GM12878 (cell line): ENCODE results near the gene SGPP2. TPM values are rescaled to one million over a fixed set of nuclear protein-coding genes. Genes with fewer than 3 reads are reported as not detected.

Experiments
- ATAC-seq: fragments of 200-7000 bp; cut with Tn5 transposase; 3 replicates; pipeline ENCODE4 v1.9.1; 2020; ENCODE audit warnings: mild to moderate bottlenecking, moderate library complexity
- BruUV-seq: library from RNA; stranded (reverse); fragments of 400-500 nt; replicated peaks from 2 replicates; lab custom pipeline; 2021; lab: Mats Ljungman, UMichigan
- CTCF ChIA-PET: fragments of 300-600 bp; sonication (Branson Sonifier 250); formaldehyde crosslinking; extraction: SDS; loops from one replicate; lab custom pipeline; 2021; ENCODE audit warnings: inconsistent platforms; lab: Yijun Ruan, JAX
- POLR2A ChIA-PET: fragments of 350-600 bp; formaldehyde crosslinking; extraction: SDS; loops from one replicate; lab custom pipeline; 2021; ENCODE audit warnings: inconsistent platforms; lab: Charles Lee
- RAD21 ChIA-PET: fragments of 300-600 bp; sonication (Branson Sonifier 250); formaldehyde crosslinking; loops from one replicate; lab custom pipeline; 2023; ENCODE audit warnings: antibody characterized with exemption; ENCODE audit not compliant: unreplicated experiment; lab: Charles Lee
- SMC1A ChIA-PET: fragments of 300-600 bp; sonication (Branson Sonifier 250); formaldehyde crosslinking; loops from one replicate; lab custom pipeline; 2023; ENCODE audit not compliant: unreplicated experiment, uncharacterized antibody; lab: Charles Lee
- DNase-seq: peaks from one replicate; pipeline ENCODE4 v3.0.0-alpha.2; 2011; ENCODE audit warnings: low read depth, low spot score
- FAIRE-seq: peaks from 3 replicates; lab custom pipeline; 2011; peaks lifted over from hg19 to GRCh38; lab: Jason Lieb, UNC
- H2AFZ ChIP-seq: 2 replicates; pipeline ENCODE4 v1.6.0; 2011; ENCODE audit warnings: low read depth, low read length, control low read depth; ENCODE audit not compliant: control insufficient read depth
- H3K27ac ChIP-seq: 2 replicates; pipeline ENCODE4 v1.5.1; 2011; ENCODE audit warnings: control low read depth; ENCODE audit not compliant: control insufficient read depth, insufficient read depth
- H3K27me3 ChIP-seq, 2 experiments: replicated peaks in 1 of 2; 2 replicates each; pipeline versions ENCODE4 v1.6.0 to v1.6.1; 2011; ENCODE audit warnings: low read length in 1 of 2; ENCODE audit not compliant: control insufficient read depth in 2 of 2, insufficient read depth in 2 of 2
- H3K36me3 ChIP-seq, 2 experiments: 2 replicates each; pipeline ENCODE4 v1.5.1; 2011; ENCODE audit warnings: low read length in 1 of 2; ENCODE audit not compliant: control insufficient read depth in 2 of 2, insufficient read depth in 2 of 2
- H3K4me1 ChIP-seq: 2 replicates; pipeline ENCODE4 v1.6.1; 2011; ENCODE audit warnings: mild to moderate bottlenecking, low read length, moderate library complexity, mixed read lengths; ENCODE audit not compliant: control insufficient read depth, insufficient read depth
- H3K4me2 ChIP-seq: 2 replicates; pipeline ENCODE4 v1.6.0; 2011; ENCODE audit warnings: control low read depth; ENCODE audit not compliant: control insufficient read depth, insufficient read depth
- H3K4me3 ChIP-seq: fragments of 200-600 bp; sonication (generic); 2 replicates; pipeline ENCODE4 v1.5.1; 2016
- H3K79me2 ChIP-seq: 2 replicates; pipeline ENCODE4 v1.6.0; 2011; ENCODE audit warnings: low read length; ENCODE audit not compliant: control insufficient read depth, insufficient read depth
- H3K9ac ChIP-seq: 2 replicates; pipeline ENCODE4 v1.8.0; 2011; ENCODE audit warnings: low read length, control low read depth, mixed read lengths; ENCODE audit not compliant: control insufficient read depth, insufficient read depth
- H3K9me3 ChIP-seq: replicated peaks from 3 replicates; pipeline ENCODE4 v1.5.1; 2011; ENCODE audit warnings: mild to moderate bottlenecking, low read length; ENCODE audit not compliant: control insufficient read depth, insufficient read depth
- H4K20me1 ChIP-seq: 2 replicates; pipeline ENCODE4 v1.6.0; 2011; ENCODE audit not compliant: control insufficient read depth, insufficient read depth
- BCL3 ChIP-seq: IDR thresholded peaks from 2 replicates; pipeline ENCODE4 v1.6.1; 2011; ENCODE audit warnings: borderline replicate concordance, low read depth, mild to moderate bottlenecking, moderate library complexity, low read length; ENCODE audit not compliant: insufficient read depth, poor library complexity, severe bottlenecking
- CBX3 ChIP-seq: fragments of 200-600 bp; sonication (generic); IDR thresholded peaks from 2 replicates; pipeline ENCODE4 v1.6.1; 2016; ENCODE audit warnings: low read depth, borderline replicate concordance
- HDAC2 ChIP-seq: fragments of 200-600 bp; sonication (generic); IDR thresholded peaks from 2 replicates; pipeline ENCODE4 v1.6.1; 2017
- HDGF ChIP-seq: fragments of 450-650 bp; IDR thresholded peaks from 2 replicates; pipeline ENCODE4 v1.6.1; 2016; ENCODE audit warnings: antibody characterized with exemption
- JUND ChIP-seq: IDR thresholded peaks from 2 replicates; pipeline ENCODE4 v1.6.1; 2012; ENCODE audit warnings: low read depth, mild to moderate bottlenecking, low read length, improper control_type of control experiment, moderate library complexity
- MEF2A ChIP-seq: IDR thresholded peaks from 2 replicates; pipeline ENCODE4 v1.6.1; 2011; ENCODE audit warnings: low read depth, mild to moderate bottlenecking, low read length, moderate library complexity; ENCODE audit not compliant: insufficient read depth
- NFIC ChIP-seq: IDR thresholded peaks from 2 replicates; pipeline ENCODE4 v1.6.1; 2012; ENCODE audit warnings: low read depth, mild to moderate bottlenecking, inconsistent platforms, low read length, moderate library complexity
- NKRF ChIP-seq: fragments of 450-650 bp; conservative IDR thresholded peaks from 2 replicates; pipeline ENCODE4 v1.6.1; 2017; ENCODE audit warnings: mild to moderate bottlenecking, moderate library complexity
- RBBP5 ChIP-seq: fragments of 200-600 bp; sonication (generic); conservative IDR thresholded peaks from 2 replicates; pipeline ENCODE4 v1.6.1; 2016
- SMAD5 ChIP-seq: IDR thresholded peaks from 2 replicates; pipeline ENCODE4 v1.6.1; 2016; ENCODE audit warnings: antibody characterized with exemption, low read depth
- ZNF274 ChIP-seq: IDR thresholded peaks from one replicate; pipeline ENCODE4 v1.8.0; 2011; ENCODE audit not compliant: insufficient read length, insufficient read depth
- ZNF687 ChIP-seq: fragments of 450-650 bp; IDR thresholded peaks from 2 replicates; pipeline ENCODE4 v1.6.1; 2017; ENCODE audit warnings: mild to moderate bottlenecking, moderate library complexity
- ZSCAN29 ChIP-seq: fragments of 450-650 bp; IDR thresholded peaks from 2 replicates; pipeline ENCODE4 v1.6.1; 2017; ENCODE audit warnings: mild to moderate bottlenecking, moderate library complexity
- WGBS: methylation state at CpG from one replicate; pipeline ENCODE4 v1.1.6; 2016; ENCODE audit warnings: low lambda C conversion rate; ENCODE audit not compliant: insufficient replicate concordance, insufficient coverage; ENCODE audit errors: missing lambda C conversion rate; 5-methylcytosine and 5-hydroxymethylcytosine counted together
- in situ Hi-C: fragments of 300-500 bp; cut with MboI; formaldehyde crosslinking; loops from 9 replicates; pipeline ENCODE4 v1.14.3; 2018; ENCODE audit warnings: mixed read lengths
- intact Hi-C: fragments of 100-400 bp; cut with micrococcal nuclease; formaldehyde crosslinking; loops from one replicate; pipeline ENCODE4 v1.14.2; 2022; ENCODE audit not compliant: unreplicated experiment
- polyA plus RNA-seq, 11 experiments: library from polyadenylated mRNA; depleted of rRNA in 4 of 11; unstranded in 6 of 11; stranded (reverse) in 5 of 11; fragments of >200 nt; fragmentation: Nextera tagmentation in 4 of 11; fragmentation: Illumina TruSeq in 1 of 11; extraction: Ambion mirVana in 4 of 11; extraction: Trizol in 1 of 11; gene quantifications; 1 replicate in 1 of 11; 2 replicates in 10 of 11; pipeline versions ENCODE4 v1.2.1 to v1.2.3, GENCODE V29; 2011 to 2016; ENCODE audit warnings: inconsistent platforms in 2 of 11, missing spikeins in 2 of 11, low read depth in 1 of 11
- total RNA-seq, 4 experiments: library from RNA; depleted of rRNA in 3 of 4; stranded (reverse); fragments of >200 nt in 3 of 4; fragmentation: Illumina TruSeq in 1 of 4; extraction: Trizol in 1 of 4; gene quantifications; 2 replicates each; pipeline versions ENCODE4 v1.2.1 to v1.2.3, GENCODE V29; 2013 to 2021
- TF ChIP-seq, protein P1 (sequence below): IDR thresholded peaks from 2 replicates; pipeline ENCODE4 v1.6.1; 2012; ENCODE audit warnings: low read length, inconsistent platforms

The SGPP2 gene
- total and polyA plus RNA-seq, 10 of the 15 experiments (the other 5 are each of a cell fraction or from before 2014, with no cell fraction given), result 3.5 to 84.9 (median 13.1) TPM

GRCh38 chr2:222522082-222522481, 97.7 kb downstream of the SGPP2 start:
- ChIA-PET SMC1A (no interaction called here), RAD21 (no interaction called here), CTCF (no interaction called here), POLR2A (interaction anchor here (0.6 kb wide), 1 partner anchor 68 kb away, joined by 4 read pairs; no protein-coding TSS in a partner anchor)
- Histone ChIP-seq H3K4me2 (no peak overlapping the region), H3K36me3 (peaks cover 7 to 26% of the 10 kb centered on the region in 2 experiments), H3K79me2 (no peaks in the 10 kb centered on the region), H4K20me1 (no peaks in the 10 kb centered on the region), H3K27me3 (no peaks in the 10 kb centered on the region), H2AFZ (no peak overlapping the region), H3K9me3 (peaks cover 2% of the 10 kb centered on the region; the same call in 1 of the 3 replicates), H3K9ac (no peak overlapping the region), H3K4me1 (peaks cover 8% of the 10 kb centered on the region), H3K27ac (no peak overlapping the region), H3K4me3 (no peak overlapping the region)
- no peak for FAIRE-seq
- no peak for ATAC-seq
- WGBS, result 81% methylated on average over 1 of the region's 1 CpG
- BruUV-seq, result no TSS peak
- TF ChIP-seq JUND, result no peak
- TF ChIP-seq BCL3, result no peak
- TF ChIP-seq NKRF, result no peak
- no peak for TF ChIP-seq CBX3
- no peak for TF ChIP-seq NFIC
- TF ChIP-seq HDAC2, result no peak
- no peak for TF ChIP-seq ZSCAN29
- no peak for TF ChIP-seq HDGF
- TF ChIP-seq RBBP5, result no peak
- no peak for TF ChIP-seq MEF2A
- TF ChIP-seq ZNF687, result no peak
- TF ChIP-seq ZNF274, result no peak
- no peak for TF ChIP-seq SMAD5
- TF ChIP-seq, protein P1, sequence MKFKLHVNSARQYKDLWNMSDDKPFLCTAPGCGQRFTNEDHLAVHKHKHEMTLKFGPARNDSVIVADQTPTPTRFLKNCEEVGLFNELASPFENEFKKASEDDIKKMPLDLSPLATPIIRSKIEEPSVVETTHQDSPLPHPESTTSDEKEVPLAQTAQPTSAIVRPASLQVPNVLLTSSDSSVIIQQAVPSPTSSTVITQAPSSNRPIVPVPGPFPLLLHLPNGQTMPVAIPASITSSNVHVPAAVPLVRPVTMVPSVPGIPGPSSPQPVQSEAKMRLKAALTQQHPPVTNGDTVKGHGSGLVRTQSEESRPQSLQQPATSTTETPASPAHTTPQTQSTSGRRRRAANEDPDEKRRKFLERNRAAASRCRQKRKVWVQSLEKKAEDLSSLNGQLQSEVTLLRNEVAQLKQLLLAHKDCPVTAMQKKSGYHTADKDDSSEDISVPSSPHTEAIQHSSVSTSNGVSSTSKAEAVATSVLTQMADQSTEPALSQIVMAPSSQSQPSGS, result no peak
- intact Hi-C loops (no loop called here), in situ Hi-C loops (no loop called here)
- DNase-seq, result no peak
